Measurements from ENCODE around the gene VAPA. TPM values are rescaled to one million over a fixed set of nuclear protein-coding genes. Genes with fewer than 3 reads are reported as not detected.
"Not testable (repeated sequence)": the region's sequence is repeated elsewhere in the genome, so short reads cannot be mapped to it uniquely, and the experiment has no call there.

The VAPA gene
- total RNA-seq, 1 experiment from 2014 or later: 333 TPM

DNA sequence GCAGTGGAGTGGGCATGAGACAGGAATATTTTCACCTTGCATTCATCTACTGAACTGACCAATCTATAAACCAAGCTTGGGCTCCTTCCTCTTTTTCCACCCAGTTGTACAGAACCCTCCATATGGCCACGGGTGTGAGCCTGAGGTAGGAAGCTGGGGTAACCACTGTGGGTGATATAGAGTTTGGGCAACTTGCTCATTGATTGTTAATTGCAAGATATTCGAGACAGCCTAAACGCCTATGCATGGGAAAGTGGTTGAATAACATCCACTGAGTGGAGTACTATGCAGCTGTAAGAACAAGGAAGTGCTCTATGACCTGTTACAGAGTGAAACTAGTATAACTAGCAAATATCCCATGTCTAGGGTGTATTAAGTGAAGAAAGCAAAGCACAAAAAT lies 7.3 kb upstream of the VAPA start:
- in situ Hi-C loops (cut with HindIII; ENCODE audit: low pct_unique_long_range_greater_than_20kb, low sequenced_read_pairs): no loop called here

DNA sequence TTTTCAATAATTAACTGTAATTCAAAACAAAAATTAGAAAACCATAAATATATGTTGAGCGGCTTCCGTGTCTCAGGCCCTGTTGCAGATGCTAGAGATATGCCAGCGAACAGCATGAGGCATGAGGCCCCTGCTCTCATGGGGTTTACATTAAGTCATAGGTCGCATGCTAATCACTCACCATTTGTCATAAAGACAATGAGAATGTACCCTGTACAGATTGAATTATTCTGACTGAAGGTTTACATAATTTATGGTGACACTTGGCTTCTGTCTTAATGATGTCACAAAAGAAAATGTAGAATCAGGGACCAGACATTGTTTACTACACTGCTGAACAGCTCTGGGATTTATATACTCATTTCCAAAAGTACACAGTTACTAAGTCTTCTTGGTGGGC lies 5.9 kb upstream of the VAPA start:
- DNase-seq (ENCODE audit: low read depth, low spot score): no peak
- in situ Hi-C loops (cut with HindIII; ENCODE audit: low pct_unique_long_range_greater_than_20kb, low sequenced_read_pairs): no loop called here

More for the DNA sequence above, 7.3 kb upstream of the VAPA start:
- DNase-seq (ENCODE audit: low read depth, low spot score): no peak

DNA sequence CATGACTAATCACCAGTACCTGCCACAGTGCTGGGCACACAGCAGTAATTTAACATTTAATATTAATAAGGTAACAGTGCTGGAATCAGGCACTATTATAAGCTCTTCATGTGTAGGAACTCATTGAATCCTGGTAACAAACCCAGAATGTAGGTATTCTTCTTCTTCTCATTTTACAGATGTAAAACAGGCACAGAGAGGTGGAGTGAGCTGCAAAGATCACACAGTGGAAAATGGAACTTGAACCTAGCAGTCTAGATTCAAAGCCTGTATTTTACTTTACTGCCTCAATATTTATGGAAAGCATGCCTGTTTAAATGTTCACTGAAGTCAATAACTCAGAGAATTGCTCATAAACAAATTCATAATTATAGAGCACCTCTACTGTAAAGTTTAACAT lies 3.7 kb upstream of the VAPA start:
- in situ Hi-C loops (cut with HindIII; ENCODE audit: low pct_unique_long_range_greater_than_20kb, low sequenced_read_pairs): no loop called here
- DNase-seq (ENCODE audit: low read depth, low spot score): no peak

DNA sequence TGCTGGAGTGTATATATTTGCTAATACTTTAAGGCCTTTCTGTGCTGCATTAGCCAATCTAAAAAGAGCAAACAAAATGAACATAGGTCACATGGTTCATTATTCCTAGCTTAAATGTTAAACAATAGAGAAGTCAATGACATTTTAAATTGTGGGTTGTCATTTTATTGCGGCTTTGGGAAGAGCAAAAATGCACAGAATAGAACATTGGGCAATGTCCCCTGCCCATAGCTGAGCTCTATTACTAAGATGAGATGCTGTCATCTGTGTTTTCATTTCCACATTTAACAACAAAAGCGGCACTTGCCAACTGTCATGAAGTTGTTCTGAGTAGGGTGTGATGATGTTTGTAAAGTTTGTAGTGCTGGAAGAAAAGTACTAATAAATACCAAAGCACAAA lies 3.2 kb upstream of the VAPA start:
- in situ Hi-C loops (cut with HindIII; ENCODE audit: low pct_unique_long_range_greater_than_20kb, low sequenced_read_pairs): no loop called here
- DNase-seq (ENCODE audit: low read depth, low spot score): no peak

DNA sequence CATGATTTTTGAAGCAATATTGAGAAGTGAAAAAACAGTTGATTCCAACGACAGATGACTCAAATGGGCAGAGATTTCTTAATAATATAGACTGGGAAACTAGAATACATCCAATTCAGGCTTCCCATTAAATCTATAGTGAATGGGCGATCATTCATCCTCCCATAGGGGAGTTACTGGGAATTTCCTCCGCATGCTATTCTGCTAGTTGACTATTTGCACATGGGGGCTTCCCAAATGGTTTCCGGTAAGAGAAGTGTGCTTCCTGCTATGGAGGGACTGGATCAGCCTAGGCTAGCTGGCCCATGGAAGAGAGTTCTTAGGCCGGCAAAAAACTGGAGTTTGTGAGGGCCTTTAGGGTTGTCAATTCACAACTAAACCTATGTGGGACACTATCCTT lies 2.6 kb upstream of the VAPA start:
- in situ Hi-C loops (cut with HindIII; ENCODE audit: low pct_unique_long_range_greater_than_20kb, low sequenced_read_pairs): no loop called here
- DNase-seq (ENCODE audit: low read depth, low spot score): no peak

DNA sequence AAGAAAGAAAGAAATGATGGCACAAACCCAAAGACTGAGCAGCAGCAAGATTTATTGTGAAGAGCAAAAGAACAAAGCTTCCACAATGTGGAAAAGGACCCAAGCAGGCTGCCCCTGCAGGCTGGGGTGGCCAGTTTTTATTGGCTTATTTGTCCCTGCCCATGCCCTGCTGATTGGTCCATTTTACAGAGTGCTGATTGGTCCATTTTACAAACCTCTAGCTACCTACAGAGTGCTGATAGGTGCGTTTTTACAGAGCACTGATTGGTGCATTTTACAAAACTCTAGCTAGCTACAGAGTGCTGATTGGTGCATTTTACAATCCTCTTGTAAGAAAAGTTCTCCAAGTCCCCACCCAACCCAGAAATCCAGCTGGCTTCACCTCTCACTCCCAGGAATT lies 1.5 kb upstream of the VAPA start:
- DNase-seq (ENCODE audit: low read depth, low spot score): peak; percentile 22
- in situ Hi-C loops (cut with HindIII; ENCODE audit: low pct_unique_long_range_greater_than_20kb, low sequenced_read_pairs): not testable (repeated sequence)

DNA sequence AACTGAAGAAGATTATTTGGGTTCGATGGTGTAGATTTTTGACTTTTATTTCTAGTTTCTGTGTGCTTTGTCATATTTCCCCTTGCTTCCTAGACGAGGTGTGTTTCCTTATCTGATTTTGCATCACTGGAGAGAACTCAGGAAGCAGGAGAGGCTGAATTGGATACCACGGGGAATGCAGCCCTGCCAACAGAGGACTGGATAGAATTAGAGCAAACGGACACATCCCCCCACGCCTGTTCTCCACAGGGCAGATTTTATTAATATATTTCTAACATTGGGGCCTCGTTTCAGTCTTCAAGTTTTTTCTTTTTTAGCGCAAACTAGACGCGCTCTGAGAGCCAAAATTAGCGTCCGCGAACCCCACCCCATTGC lies 678 bp upstream of the VAPA start:
- in situ Hi-C loops (cut with HindIII; ENCODE audit: low pct_unique_long_range_greater_than_20kb, low sequenced_read_pairs): no loop called here
- no peak for DNase-seq (ENCODE audit: low read depth, low spot score)

DNA sequence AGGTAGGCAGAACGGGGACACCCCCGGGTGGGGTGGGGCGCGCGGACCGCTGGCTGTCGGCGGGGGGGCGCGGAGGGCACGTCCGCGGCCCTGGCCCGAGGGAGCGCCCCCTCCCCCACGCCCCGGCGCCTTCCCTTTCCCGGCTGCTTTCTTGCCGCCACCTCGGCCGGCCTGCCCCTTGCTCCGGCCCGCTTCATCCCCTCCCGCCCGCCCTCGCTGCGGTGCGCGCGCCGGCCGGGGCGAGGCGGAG lies 443 bp downstream of the VAPA start:
- DNase-seq (ENCODE audit: low read depth, low spot score): no peak
- in situ Hi-C loops (cut with HindIII; ENCODE audit: low pct_unique_long_range_greater_than_20kb, low sequenced_read_pairs): no loop called here

DNA sequence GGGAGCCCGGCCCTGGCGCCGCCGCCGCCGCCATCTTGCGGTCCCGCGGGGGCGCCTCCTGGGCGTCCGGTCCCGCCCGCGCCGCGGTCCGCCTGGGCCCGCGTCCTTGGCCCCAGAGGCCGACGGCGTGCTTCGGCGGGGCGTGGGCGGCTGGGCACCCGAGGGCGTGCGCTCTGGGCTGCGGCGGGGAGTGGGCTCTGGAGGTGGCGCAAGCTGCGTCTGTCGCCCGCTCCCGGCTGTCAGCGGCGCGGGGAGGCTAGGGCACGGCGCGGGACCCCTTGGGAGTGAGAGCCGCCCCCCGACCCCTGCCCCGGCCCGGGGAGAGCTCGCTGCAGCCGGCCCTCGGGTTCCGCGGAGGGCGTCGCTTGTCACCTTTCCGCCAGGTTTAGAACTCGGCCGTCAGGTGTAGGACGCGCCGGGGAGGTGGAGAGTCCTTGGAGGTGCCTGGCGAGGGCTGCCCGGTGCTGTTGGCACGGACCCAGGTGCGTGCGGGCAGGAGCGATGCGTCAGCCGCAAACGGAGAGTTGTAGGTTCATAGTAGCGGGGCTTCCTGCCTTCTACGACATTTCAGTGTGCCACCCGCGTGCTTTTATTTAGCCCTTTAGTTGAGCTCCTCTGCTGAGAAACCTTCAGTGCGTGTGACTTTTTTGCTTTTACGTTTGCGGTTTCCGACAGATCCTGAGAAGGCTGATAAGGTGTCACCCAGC lies 921 bp downstream of the VAPA start:
- peak; percentile 71 for DNase-seq (ENCODE audit: low read depth, low spot score)
- in situ Hi-C loops (cut with HindIII; ENCODE audit: low pct_unique_long_range_greater_than_20kb, low sequenced_read_pairs): no loop called here

DNA sequence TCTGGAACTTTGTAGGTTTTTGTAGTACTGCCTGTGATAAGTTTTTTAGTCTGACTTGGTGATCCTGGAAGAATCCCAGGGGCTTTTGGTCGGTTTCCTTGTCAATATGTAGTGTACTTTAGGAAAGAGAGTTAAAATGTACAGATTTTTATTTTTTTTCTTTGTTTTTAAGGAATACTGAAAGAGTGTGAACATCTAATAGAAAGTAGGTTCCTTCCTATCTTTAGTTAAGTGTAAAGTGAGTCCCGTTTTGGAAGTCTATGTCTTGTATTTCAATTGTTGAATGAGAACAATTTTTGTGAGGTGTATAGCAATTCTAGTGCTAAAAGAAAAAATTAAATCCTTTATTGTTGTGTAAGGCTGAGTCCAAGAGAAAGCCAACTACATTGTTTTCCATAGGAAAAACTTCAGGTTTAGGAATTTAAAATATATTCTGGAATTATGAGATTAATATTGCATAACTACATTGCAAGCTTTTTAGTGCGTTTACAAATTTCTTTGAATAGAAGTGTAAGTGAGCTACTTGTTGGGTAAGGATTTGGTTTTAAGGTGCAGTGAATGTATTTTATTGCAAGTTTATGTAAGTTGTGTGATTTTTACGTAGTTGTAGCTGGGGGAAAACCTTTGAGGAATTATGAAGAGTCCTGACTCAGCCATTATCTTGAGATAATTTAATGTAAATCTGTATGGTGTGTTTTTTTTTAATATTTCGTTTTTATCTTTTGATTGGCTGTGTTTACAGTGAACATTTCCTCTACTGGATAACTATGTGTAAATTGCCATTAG lies 1.7 kb downstream of the VAPA start:
- in situ Hi-C loops (cut with HindIII; ENCODE audit: low pct_unique_long_range_greater_than_20kb, low sequenced_read_pairs): no loop called here
- no peak for DNase-seq (ENCODE audit: low read depth, low spot score)

DNA sequence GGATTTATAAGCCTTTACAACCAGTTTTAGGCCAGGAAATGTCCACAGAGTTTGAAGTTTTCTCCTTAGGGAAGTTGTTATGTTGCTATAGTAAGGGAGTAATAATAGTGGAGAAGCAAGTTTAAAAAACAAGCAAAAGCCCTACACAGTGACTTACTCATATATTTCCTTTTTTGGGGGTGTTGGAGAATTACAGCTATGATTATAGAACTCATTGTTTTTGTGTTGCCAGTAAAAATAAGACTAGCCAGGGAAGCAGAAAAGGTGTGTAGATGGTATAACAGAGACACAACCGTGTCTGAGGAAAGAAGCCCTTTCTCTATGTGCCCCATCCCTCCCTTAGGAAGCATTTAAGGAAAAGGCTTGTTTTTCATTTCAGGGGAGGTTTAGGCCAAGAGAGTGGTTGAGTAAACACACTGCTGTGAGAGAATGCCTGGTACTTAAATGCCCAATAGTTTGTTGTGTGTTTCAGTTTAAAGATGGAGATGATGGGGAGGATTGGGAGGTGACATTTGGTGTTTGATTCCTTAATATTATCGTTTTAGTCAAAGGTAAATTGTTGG lies 2.3 kb downstream of the VAPA start:
- no peak for DNase-seq (ENCODE audit: low read depth, low spot score)
- in situ Hi-C loops (cut with HindIII; ENCODE audit: low pct_unique_long_range_greater_than_20kb, low sequenced_read_pairs): no loop called here

DNA sequence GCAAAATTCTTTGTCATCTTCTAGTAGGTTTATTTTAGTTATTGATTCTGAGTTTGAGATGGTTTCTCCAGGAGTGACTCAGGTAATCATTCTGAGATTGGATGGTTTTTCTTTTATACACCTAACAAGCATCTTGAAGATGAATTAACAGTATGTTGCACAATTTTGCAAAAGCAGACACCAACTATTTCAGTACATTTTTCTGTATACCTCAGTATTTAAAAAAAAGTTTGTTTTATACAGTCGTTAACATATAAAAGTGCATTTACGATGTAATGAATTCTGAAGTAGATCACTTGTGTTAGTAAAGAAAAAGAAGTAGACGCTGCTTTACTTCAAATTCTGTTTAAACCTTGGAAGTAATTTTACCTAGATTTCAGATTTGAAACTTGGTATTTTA lies 3.0 kb downstream of the VAPA start:
- no peak for DNase-seq (ENCODE audit: low read depth, low spot score)
- in situ Hi-C loops (cut with HindIII; ENCODE audit: low pct_unique_long_range_greater_than_20kb, low sequenced_read_pairs): no loop called here

DNA sequence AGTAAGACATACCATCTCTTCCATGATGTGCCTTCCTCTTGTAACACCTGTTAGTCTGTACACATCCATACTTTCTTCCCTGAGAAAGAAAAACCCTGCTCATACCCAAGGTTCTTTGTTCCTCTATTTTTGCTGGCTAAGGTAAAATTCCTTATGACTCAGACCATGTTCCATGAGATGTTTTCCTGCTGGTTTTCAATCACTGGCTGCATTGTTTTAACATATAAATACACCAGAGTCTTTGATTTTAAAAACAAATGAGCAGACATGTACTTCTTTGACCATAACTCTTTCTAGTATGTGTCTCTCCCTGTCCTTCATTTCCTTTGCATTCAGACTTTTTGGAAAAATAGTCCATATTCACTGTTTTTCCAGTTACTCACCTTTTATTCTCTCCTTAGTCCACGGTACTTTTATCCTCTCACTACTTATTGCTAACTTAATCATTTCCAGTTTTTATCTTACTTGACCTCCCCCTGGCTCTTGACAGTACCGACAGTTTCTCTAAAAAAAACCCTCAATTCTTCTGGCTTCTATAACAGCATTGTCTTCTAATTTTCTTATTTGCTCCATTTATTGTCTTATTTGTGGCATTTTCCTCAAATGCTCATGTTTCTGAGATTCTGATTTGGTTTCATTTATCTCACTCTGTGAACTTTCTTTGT lies 4.3 kb downstream of the VAPA start:
- peak; percentile 88 for DNase-seq (ENCODE audit: low read depth, low spot score)
- in situ Hi-C loops (cut with HindIII; ENCODE audit: low pct_unique_long_range_greater_than_20kb, low sequenced_read_pairs): no loop called here

DNA sequence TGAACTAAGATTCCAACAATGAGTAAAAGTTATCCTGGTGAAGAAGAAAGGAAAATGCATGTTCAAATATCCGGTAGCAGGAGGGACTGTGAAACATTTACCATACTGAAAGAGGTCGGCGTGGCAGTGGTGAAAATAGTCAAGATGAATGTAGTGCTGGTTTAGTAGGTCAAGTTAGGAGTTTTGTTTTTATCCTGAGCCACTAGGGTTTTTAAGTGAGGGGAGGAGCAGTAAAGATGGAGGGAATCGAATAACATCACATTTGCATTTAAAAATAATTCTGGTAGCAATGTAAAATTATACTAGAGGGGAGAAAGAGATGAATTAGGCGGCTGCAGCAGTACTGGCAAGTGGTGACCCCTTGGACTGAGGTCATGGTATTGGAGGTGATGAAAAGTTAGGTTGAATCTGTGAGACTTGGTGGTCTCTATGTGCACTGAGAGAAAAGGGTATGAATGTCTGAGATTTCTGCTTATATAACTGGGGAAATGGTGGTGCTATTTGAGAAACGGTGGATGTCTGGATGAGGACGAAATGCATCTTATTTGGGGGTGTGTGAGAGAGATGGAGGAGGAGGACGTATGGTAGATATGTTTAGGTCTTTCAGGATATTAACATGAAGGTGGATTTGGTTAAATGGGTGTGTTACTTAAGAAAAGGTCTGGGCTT lies 5.9 kb downstream of the VAPA start:
- in situ Hi-C loops (cut with HindIII; ENCODE audit: low pct_unique_long_range_greater_than_20kb, low sequenced_read_pairs): no loop called here

DNA sequence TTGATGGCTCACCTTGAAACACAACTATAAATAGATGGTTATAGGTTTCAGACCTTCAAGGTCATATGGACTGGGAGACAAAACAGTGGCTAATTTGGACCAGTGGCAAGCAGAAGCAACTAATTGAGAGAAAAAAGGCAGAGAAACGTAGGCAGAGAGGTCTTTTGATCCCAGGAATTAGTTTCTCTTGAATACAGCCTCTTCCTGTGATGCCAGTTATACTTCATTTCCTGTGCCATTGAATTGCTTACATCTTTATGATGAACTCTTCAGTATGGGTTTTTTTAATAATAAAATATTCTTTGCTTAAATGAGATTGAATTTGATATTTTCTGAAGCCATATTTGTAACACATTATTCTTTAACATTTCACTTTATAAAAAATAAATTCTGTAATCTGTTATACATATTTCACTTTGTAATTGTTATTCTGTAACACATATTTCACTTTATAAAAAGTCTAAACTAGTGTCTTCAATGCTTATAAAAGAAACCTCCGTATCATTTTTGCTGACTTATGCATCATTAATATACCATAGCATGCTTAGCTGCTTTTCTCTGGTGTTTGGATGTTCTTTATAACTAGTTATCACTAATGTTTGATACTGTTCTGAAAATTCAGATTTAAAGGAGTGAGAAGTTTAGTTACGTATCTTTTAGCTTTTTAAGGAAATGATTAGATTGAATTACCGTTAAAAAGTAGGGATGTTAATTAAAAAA lies 8.9 kb downstream of the VAPA start:
- DNase-seq (ENCODE audit: low read depth, low spot score): no peak
- in situ Hi-C loops (cut with HindIII; ENCODE audit: low pct_unique_long_range_greater_than_20kb, low sequenced_read_pairs): no loop called here

More for the DNA sequence above, 5.9 kb downstream of the VAPA start:
- no peak for DNase-seq (ENCODE audit: low read depth, low spot score)

DNA sequence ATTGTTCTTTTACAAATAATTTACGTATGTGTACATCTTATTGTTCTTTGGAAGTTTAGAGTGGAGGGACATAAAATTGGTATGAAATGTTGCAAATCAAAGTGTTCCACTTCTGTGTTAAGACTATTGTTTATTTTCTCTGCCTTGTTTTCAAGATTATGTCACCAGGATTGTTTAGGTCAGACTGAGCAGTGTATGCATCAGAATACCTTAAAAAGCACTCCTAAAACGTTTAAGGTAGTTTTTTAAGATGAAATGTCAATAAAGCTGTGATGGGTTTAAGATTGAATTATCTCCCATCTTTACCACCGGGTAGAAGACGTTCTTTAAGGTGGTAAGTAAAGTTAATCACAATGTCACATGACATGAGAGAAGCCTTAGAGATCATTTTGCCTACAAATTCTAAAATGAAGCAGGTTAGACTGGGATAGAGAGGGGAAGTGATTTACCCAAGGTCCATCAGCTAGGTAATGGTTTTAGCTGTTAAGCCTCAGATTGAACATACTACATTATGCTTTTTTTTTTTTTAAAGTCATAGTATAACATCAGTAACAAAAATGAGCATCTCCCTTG lies 10.6 kb downstream of the VAPA start:
- in situ Hi-C loops (cut with HindIII; ENCODE audit: low pct_unique_long_range_greater_than_20kb, low sequenced_read_pairs): no loop called here
- no peak for DNase-seq (ENCODE audit: low read depth, low spot score)

DNA sequence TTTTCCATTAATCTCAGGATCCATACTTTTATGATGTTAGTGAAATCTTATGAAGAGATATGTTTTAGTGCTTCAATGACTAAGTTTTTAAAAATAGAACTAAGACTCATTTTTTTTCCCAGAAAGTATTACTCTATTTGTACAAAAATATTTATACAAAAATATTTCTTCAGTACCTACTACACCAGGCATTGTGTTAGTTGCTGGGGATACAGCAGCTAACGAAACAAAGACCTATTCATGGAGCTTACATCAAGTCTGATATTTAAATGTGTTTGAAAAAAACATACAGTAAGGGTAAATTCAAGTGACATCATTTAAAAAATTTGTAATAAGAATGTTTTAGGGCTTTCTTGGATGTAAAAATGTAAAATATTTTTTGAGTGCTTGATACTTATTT lies 11.6 kb downstream of the VAPA start:
- DNase-seq (ENCODE audit: low read depth, low spot score): peak; percentile 36
- in situ Hi-C loops (cut with HindIII; ENCODE audit: low pct_unique_long_range_greater_than_20kb, low sequenced_read_pairs): no loop called here
